Right lobe of liver (tissue), 6 donors: Measurements from ENCODE around the gene RBCK1. TPM values are rescaled to one million over a fixed set of nuclear protein-coding genes. Genes with fewer than 3 reads are reported as not detected.
"Not testable (repeated sequence)": the region's sequence is repeated elsewhere in the genome, so short reads cannot be mapped to it uniquely, and the experiment has no call there.

ENCODE experiments used
- ATAC-seq, 4 donors: fragments of 200-7000 bp; cut with Tn5 transposase; one replicate each; pipeline ENCODE4 v1.9.1; 2020; ENCODE audit warnings: mild to moderate bottlenecking in 4 of 4, moderate library complexity in 4 of 4
- DNase-seq, 3 donors: peaks; one replicate each; pipeline ENCODE4 v3.0.0-alpha.2; 2020
- H3K27ac ChIP-seq, 3 donors: fragments of 200-600 bp; one replicate each; pipeline ENCODE4 v1.8.0; 2022
- H3K27me3 ChIP-seq, 2 donors: fragments of 200-600 bp; one replicate each; pipeline ENCODE4 v1.8.0; 2022
- H3K36me3 ChIP-seq, 4 donors: fragments of 200-600 bp; sonication (generic) in 1 of 4; one replicate each; pipeline versions ENCODE4 v1.5.1 to v1.8.0; 2017 to 2022; ENCODE audit warnings: control low read depth in 1 of 4
- H3K4me1 ChIP-seq, 4 donors: fragments of 200-600 bp; sonication (generic) in 1 of 4; one replicate each; pipeline versions ENCODE4 v1.5.1 to v1.8.0; 2017 to 2022; ENCODE audit warnings: control low read depth in 1 of 4
- H3K4me3 ChIP-seq, 3 donors: fragments of 200-600 bp; one replicate each; pipeline ENCODE4 v1.8.0; 2022
- H3K9me3 ChIP-seq, 4 donors: fragments of 200-600 bp; sonication (generic) in 1 of 4; one replicate each; pipeline versions ENCODE4 v1.5.1 to v1.8.0; 2017 to 2022; ENCODE audit warnings: control low read depth in 1 of 4
- CTCF ChIP-seq, 4 donors: fragments of 200-600 bp in 3 of 4; fragments of 450-650 bp in 1 of 4; IDR thresholded peaks; one replicate each; pipeline versions ENCODE4 v1.5.1 to v1.8.0; 2016 to 2022; ENCODE audit warnings: antibody characterized with exemption in 4 of 4, mild to moderate bottlenecking in 2 of 4
- POLR2A ChIP-seq: fragments of 450-650 bp; IDR thresholded peaks from one replicate; pipeline ENCODE4 v1.6.1; 2017; ENCODE audit warnings: antibody characterized with exemption, mild to moderate bottlenecking
- WGBS: methylation state at CpG from one replicate; pipeline ENCODE4 v1.1.6; 2018; ENCODE audit warnings: low coverage, low lambda C conversion rate; ENCODE audit not compliant: insufficient coverage; ENCODE audit errors: missing lambda C conversion rate; 5-methylcytosine and 5-hydroxymethylcytosine counted together
- intact Hi-C, 2 donors: fragments of 100-400 bp; cut with DNase I; formaldehyde crosslinking; loops; one replicate each; pipeline versions ENCODE4 v1.11.2 to v1.14.1; 2022
- total RNA-seq, 6 experiments: library from RNA; depleted of rRNA in 2 of 6; stranded (reverse); fragments of >200 nt in 2 of 6; fragmentation: NEBNext Ultra II Directional in 3 of 6; extraction: Animal tissue kit (Norgen Biotek cat#: 25700) in 3 of 6; gene quantifications; one replicate each; pipeline versions ENCODE4 v1.1.0 to v1.2.4, GENCODE V29; 2016 to 2023
- donor health status: DM: no; HTN: yes; CAD: no.
- donor health status: DM: no; HTN: no; CAD: no.
- donor health status: DM: no; HTN: no; CAD: no.
- donor health status: DM: no; HTN: yes; CAD: no.
- donor health status: DM: no; HTN: yes; CAD: no.

The RBCK1 gene
- total RNA-seq, 6 experiments from 2014 or later: 63.1 to 113 (median 85.6) TPM

GRCh38 chr20:371755-372542, 36.1 kb upstream of the RBCK1 start:
- intact Hi-C loops: no loop called here
- no peaks in the 10 kb centered on the region for H3K27me3 ChIP-seq
- TF ChIP-seq POLR2A (peak; percentile 53), CTCF (IDR thresholded peaks at IDR 0.05) (no peak)
- ATAC-seq: peak; percentile 83 to 90 (median 86)
- no peaks in the 10 kb centered on the region for H3K36me3 ChIP-seq
- 17% methylated on average over 5 of the region's 10 CpGs for WGBS
- peak; percentile 95 to 97 (median 95) for DNase-seq
- H3K9me3 ChIP-seq: no peaks in the 10 kb centered on the region
- H3K4me1 ChIP-seq: peaks cover 2 to 45% (median 25%) of the 10 kb centered on the region in 4 donors
- no peak overlapping the region for H3K4me3 ChIP-seq
- peak overlapping the region; percentile 68 to 92 (median 81) for H3K27ac ChIP-seq

- peak in 1 of 4 donors; percentile 2 for ATAC-seq
- DNase-seq, intact Hi-C loops, H3K9me3 ChIP-seq, H3K36me3 ChIP-seq, H3K27me3 ChIP-seq, H3K4me3 ChIP-seq: not testable (repeated sequence)
- H3K4me1 ChIP-seq: peaks cover 2 to 45% (median 25%) of the 10 kb centered on the region in 4 donors
- peak overlapping the region; percentile 68 to 92 (median 81) for H3K27ac ChIP-seq
- 100% methylated on average over 1 of the region's 11 CpGs for WGBS
Measured at GRCh38 chr20:372543-373082, 35.5 kb upstream of the RBCK1 start.

GRCh38 chr20:373171-373890, 34.8 kb upstream of the RBCK1 start:
- H3K9me3 ChIP-seq: no peaks in the 10 kb centered on the region
- peak overlapping the region in 2 of 3 donors; percentile 68 to 92 for H3K27ac ChIP-seq
- H3K36me3 ChIP-seq: no peaks in the 10 kb centered on the region
- no peak overlapping the region for H3K4me3 ChIP-seq
- no peaks in the 10 kb centered on the region for H3K27me3 ChIP-seq
- peaks cover 2 to 45% (median 25%) of the 10 kb centered on the region in 4 donors for H3K4me1 ChIP-seq
- peak in 1 of 4 donors; percentile 24 for ATAC-seq
- intact Hi-C loops: no loop called here
- DNase-seq: peak in 1 of 3 donors; percentile 56
- 90% methylated on average over 2 of the region's 9 CpGs for WGBS
- TF ChIP-seq CTCF (IDR thresholded peaks at IDR 0.05) (no peak), POLR2A (no peak)

GRCh38 chr20:375265-375889, 32.7 kb upstream of the RBCK1 start:
- no peaks in the 10 kb centered on the region for H3K9me3 ChIP-seq
- TF ChIP-seq POLR2A (no peak), CTCF (IDR thresholded peaks at IDR 0.05) (no peak)
- H3K27ac ChIP-seq: no peak overlapping the region
- no peaks in the 10 kb centered on the region for H3K36me3 ChIP-seq
- 90% methylated on average over 5 of the region's 10 CpGs for WGBS
- intact Hi-C loops: no loop called here
- ATAC-seq: no peak
- DNase-seq: no peak
- H3K4me1 ChIP-seq: peaks cover 2 to 28% (median 17%) of the 10 kb centered on the region in 4 donors
- H3K4me3 ChIP-seq: no peak overlapping the region
- H3K27me3 ChIP-seq: no peaks in the 10 kb centered on the region
